ENCODE data around the gene R3HDM4.

R3HDM4 gene

DNA sequence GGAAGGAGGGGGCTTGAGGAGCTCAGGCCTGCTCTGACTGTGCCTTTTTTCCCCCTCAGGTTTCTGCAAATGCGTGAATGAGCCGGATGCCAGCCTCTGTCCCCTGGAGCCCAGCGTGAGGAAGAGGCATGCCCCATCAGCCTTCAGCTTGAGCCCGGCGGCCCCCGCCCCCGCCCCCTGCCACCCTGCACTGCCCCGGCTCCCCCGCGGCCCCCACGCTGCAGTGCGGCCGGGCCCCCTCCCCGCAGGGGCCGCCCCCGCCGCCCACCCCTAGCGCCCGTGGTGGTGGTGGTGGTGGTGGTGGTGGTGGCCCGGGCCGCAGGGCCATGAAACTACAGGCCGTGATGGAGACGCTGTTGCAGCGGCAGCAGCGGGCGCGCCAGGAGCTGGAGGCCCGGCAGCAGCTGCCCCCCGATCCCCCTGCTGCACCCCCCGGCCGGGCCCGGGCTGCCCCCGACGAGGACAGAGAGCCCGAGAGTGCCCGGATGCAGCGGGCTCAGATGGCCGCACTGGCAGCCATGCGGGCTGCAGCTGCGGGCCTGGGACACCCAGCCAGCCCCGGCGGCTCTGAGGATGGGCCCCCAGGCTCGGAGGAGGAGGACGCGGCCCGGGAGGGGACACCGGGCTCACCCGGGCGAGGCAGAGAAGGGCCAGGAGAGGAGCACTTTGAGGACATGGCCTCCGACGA is 16.3 kb upstream of the R3HDM4 start:
- no peak for DNase-seq

DNA sequence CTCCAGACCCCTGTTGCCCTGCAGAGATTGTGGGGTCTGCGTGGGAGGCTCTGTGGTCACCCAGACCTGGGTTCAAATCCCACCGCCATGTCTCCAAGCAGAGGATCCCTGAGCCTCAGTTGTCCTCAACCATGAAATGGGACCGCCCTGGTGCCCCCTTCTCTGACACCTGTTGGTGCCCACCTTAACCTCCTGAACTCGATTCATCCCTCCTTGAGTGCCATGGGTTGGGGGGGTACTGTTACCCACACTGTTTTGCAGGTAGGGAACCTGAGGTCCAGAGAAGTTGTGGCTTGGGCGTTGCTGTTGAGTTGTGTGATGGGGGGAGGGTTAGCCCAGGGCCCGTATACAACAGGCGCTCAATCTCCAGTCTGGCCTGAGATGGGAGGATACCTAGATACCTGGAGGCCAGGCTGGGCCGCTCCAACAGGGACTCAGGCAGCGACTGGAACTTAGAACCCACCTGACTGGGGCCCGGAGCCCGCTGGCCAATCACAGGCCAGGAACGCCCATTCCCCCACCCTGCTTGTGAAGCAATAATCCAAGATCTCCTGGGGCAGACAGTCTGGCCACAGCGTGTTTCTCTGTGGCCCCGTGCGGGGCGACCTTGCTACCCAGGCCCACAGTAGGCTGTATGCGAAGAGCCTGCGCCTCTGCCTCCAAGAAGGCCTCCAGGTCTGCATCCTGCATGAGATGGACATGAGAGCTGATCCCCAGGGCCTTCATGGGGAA is 15.6 kb upstream of the R3HDM4 start:
- no peak for DNase-seq

DNA sequence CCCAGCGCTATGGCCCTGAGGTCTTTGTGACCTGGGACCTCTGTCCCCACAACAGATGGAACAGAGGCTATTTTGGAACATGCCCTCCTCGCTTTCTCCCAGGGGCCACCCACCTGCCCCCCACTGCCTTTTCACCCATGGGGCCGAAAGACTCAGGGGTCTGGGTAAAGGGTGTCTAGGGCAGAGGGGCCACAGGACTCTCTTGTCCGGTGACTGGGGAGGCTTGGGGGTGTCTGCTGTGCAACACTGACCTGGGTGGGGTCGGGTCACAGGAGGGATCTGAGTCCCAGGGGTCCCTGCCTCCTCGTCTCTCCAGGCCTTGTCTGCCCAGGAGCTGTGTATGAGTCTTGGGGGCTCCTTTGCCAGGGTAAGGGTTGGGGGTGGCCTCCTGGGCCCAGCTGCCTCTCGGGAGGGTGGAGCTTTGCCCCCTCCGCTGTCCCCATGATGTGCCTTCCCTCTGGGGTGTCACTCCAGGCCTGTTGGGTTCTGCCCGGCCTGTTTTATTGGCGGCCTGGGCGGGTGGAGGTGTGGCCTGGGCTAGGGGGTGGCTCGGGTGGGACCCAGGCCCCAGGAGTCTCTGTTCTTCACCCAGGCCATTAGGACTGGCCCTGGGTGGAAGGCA is 14.9 kb upstream of the R3HDM4 start:
- DNase-seq, result no peak

DNA sequence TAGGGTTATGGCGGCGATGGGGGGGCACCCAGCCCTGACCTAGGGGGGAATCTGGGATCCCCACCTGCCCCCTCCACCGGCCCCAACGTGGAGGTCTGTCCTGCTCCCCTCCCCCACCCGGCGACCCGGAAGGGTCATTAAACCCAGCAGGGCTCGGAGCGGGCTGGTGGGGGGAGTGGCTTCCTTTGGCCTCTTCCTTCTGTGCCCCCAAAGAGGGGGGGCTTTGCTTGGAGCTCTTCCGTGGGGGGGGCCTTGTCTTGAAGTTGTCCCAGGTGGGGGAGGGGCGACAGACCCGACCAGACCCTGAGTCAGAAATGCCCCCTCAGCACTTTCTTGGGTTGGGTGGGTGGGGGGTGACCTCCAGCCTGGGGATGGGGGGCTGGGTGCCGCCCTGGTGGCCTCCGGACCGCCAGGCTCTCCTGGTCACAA is 14.3 kb upstream of the R3HDM4 start:
- no peak for DNase-seq

DNA sequence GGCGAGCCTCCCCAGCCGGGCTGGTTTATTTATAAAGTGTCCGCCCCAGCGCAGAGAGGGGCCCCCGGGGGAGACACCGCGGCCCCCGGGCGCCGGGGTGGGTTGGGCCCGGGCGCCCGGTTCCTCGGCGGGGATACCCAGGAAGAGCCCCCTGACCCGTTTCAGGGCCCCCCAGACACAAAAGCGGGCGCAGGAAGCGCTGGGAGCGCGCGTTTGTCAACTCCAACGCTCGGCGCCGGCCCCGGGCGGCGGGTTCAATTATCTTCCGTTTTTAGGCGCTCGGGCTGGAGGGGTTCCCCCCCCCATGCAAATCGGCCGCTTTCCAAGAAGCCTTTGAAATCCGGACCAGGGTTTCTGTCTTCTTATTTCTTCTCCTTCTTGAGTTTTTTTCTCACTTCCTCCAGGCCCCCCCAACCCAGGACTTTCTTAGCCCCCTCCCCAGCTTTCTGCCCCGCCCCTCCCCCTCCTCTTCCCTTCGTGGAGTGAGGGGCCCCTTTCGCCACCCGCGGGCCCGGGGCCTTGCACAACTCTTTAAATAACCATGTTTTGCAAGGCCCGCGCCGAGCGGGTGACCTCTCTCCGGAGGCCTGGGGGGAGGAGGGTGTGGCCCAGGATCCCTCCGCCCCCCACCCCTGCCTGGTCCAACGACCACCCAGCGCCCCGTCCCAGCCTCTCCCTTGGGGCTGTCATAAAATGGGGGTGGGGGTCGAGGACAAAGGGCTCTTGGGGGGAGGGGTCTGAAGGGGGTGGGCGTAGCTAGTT is 13.8 kb upstream of the R3HDM4 start:
- peak; percentile 30 for DNase-seq

DNA sequence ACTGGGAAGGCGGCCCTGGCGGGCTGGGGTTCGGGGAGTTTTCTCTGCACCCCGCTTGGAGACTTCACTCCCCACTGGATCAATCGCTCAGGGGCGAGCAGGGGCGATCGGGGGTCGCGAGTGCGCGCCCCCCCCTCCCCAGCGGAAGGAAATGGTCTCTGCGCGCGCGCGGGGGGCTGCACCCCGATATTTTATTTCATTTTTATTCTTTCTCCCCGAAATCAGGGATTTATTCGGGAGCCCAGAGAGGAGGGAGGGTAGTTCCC is 13.2 kb upstream of the R3HDM4 start:
- no peak for DNase-seq

DNA sequence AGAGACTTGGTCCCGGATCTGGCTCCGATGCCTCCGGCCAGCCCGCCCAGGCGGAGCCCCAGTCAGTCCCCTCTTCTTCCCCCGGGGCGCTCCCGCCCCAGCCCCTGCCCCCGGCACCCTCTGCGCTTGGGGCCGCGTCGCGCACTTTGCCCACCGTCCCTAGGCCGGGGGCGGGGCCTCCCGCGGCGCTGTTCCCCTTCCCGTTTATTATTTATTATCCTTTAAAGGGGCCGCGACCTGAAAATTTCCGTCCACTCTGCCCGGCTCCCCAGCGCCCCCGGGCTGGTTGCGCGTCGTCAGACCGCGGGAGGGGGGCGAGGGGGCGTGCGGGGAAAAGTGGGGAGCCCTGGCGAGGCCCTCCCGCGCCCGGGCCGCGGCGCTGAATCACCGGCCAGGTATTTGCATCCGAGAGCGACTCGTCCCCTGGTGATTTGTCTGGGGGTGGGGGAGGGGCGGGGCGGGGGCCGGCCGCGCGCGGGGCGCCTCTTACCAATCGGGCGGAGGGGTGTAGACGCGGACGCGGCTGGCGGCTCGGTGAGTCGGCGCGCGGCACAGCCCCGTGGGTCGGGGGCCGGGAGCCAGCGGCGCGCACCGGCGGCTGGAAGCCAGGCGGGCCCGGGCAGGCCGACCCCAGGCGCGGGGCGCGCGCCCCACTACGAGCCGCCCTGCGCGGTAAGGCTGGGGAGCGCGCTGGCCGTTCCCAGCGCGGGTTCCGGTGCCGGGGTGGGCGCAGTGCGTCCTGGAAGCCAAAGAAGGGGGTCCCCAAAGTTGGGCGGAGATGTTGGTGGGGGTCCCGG is 12.7 kb upstream of the R3HDM4 start, which contains the start of gene ARID3A:
Gene ARID3A, plus strand, starts transcription at position 510 of the 797 bp plus-strand sequence. CDS start 3,494 bp downstream, outside the sequence.
- DNase-seq, result peak; percentile 75

DNA sequence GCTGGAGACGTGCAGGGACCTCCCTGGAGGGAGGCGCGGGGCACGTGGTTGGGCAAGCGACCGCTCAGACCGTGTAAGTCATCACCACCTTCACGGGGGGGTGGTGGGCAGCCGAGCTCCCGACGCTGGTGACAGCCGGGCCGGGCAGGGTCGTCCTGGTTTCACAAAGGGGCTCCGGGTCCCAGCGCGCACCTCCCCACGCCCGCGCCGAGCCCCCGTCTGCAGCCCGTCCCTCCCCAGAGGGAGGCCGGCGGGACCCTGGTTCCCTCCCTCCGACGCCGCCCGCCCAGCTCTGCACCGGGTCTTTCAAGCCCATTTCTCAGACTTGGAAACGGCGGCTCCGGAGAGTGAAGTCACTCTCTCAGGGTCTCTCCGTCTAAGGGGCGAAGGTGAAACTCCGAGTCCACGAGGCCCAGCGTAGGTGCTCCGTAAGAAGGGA is 12.1 kb upstream of the R3HDM4 start:
- no peak for DNase-seq

DNA sequence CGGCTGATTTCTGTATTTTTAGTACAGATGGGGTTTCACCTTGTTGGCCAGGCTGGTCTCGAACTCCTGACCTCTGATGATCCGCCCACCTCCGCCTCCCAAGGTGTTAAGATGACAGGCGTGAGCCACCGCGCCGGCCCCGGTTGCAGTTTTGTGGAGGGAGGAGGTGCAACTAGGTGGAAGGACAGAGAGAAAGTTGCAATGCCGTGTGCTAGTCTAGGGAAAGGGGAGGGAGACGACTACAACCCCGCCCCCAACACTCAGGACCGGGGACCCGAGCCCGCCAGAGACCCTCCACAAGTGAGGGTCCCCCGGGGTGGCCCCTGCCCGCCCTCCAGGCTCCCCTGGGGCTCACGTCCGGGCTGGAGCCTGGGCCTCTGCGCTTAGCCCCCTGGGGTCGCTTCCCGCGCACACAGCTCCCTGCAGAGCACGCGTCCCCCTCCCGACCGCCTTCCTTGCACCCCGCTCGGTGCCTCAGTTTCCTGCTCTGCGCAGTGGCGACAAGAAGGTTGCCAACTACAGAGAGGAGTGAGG is 11.6 kb upstream of the R3HDM4 start:
- no peak for DNase-seq

DNA sequence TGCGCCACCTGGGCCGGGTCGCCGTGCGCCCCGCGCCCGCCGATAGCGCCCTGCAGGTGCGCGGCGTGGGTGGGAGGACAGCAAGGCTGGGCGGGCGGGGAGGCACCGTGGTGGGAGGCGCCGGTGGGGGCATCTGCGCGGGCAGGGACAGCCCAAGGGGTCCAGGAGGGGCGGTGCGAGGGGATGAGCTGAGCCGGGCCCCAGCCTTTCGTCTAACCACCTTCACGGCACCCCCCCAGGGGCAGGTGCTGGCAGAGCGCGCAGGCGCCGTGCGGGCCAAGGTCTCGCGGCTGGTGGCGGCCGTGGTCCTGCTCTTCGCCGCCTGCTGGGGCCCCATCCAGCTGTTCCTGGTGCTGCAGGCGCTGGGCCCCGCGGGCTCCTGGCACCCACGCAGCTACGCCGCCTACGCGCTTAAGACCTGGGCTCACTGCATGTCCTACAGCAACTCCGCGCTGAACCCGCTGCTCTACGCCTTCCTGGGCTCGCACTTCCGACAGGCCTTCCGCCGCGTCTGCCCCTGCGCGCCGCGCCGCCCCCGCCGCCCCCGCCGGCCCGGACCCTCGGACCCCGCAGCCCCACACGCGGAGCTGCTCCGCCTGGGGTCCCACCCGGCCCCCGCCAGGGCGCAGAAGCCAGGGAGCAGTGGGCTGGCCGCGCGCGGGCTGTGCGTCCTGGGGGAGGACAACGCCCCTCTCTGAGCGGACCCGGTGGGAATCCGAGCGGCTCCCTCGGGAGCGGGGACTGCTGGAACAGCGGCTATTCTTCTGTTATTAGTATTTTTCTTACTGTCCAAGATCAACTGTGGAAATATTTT is 7.2 kb upstream of the R3HDM4 start:
- peak; percentile 67 for DNase-seq

DNA sequence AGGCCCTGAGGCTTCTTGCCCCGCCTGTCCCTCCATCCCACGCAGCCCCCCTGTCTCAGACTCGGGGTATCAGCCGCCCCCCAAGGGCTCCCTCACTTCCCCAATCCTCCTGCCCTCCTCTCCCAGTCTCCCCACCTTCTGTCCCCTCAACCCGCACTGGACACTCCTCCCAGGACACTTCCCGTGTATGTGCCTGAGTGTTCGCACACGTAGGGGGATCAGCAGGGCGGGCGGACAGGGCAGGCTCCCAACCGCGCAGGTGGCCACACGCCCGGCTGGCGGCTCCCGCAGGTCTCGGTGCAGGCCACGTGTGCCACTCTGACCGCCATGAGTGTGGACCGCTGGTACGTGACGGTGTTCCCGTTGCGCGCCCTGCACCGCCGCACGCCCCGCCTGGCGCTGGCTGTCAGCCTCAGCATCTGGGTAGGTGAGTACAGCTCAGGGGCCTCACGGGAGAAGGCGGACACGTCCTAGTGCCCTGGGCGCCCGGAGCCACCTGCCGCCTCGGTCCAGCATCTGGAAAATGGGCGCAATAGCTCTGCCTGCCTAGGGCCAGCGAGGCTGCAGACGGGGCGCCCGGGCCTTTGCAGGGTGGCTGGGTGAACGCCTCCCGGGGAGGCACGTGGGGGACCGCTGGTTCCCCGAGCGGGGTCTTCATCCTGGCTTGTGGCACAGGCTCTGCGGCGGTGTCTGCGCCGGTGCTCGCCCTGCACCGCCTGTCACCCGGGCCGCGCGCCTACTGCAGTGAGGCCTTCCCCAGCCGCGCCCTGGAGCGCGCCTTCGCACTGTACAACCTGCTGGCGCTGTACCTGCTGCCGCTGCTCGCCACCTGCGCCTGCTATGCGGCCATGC is 6.4 kb upstream of the R3HDM4 start:
- peak; percentile 46 for DNase-seq

DNA sequence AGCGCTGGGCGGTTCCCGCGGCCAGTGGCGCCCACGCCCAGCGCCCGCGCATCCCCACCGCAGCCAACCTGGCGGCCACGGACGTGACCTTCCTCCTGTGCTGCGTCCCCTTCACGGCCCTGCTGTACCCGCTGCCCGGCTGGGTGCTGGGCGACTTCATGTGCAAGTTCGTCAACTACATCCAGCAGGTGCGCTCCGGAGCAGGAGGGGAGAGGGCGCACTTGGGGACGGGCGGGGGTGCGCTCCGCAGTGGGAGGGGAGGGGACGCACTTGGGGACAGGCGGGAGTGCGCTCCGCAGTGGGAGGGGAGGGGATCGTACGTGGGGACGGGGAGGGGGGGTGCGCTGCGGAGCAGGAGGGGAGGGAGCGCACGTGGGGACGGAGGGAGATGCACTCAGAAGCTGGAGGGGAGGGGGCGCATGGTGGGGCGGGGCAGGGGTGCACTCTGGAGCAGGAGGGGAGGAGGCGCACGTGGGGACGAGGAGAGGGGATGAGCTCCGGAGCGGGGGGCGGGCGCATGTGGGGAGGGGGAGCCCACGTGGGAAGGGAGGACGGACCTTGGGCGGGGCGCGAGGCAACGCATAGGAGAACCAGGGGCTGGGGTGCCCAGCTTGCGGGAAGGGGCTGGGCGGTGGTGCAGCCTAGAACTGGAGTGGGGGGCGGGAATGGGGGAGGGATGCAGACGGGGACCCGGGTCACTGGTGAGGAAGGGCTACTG is 5.6 kb upstream of the R3HDM4 start:
- DNase-seq, result no peak

DNA sequence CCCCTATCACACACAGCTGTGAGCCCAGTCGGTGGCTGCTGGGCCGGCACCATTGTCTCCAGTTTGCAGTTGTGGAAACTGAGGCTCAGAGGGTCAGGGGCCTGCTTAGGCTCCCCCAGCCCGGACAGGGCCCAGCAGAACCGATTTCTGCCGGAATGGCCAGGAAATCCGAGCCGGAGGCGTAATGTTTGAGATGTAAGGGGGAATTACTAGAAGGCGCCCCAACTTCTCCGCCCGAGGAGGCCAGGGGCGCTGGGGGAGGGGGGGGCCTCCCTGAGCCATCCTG is 5.1 kb upstream of the R3HDM4 start:
- no peak for DNase-seq

DNA sequence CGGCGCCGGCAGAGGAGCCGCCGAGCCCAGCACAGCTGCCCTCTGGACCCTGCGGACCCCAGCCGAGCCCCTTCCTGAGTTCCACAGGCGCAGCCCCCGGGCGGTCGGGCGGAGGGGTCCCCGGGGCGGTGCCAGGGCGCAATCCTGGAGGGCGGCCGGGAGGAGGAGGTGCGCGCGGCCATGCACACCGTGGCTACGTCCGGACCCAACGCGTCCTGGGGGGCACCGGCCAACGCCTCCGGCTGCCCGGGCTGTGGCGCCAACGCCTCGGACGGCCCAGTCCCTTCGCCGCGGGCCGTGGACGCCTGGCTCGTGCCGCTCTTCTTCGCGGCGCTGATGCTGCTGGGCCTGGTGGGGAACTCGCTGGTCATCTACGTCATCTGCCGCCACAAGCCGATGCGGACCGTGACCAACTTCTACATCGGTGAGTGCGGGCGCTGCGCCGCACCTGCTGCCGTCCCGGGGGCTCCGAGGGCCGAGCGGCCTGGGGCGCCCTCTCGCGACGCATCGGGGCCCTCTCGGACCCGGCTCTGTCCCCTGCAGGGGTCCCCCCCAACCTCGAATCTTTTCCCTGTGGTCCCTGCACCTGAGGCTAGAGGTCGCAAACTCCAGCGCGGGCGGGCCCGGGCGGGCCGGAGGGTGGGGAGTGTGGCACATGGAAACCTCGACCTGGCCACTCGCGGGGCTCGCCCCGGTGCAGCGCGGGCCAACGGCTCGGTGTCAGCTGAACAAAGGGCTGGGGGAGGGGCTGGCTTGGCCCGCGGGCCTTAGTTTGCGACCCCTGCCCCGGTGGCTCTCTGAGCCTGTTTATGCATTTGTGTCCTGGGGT is 4.5 kb upstream of the R3HDM4 start, which contains the start of gene KISS1R:
Gene KISS1R, plus strand, starts transcription at position 11 of the 829 bp plus-strand sequence. Its CDS starts 170 bp downstream, at position 181.
- DNase-seq, result peak; percentile 58

DNA sequence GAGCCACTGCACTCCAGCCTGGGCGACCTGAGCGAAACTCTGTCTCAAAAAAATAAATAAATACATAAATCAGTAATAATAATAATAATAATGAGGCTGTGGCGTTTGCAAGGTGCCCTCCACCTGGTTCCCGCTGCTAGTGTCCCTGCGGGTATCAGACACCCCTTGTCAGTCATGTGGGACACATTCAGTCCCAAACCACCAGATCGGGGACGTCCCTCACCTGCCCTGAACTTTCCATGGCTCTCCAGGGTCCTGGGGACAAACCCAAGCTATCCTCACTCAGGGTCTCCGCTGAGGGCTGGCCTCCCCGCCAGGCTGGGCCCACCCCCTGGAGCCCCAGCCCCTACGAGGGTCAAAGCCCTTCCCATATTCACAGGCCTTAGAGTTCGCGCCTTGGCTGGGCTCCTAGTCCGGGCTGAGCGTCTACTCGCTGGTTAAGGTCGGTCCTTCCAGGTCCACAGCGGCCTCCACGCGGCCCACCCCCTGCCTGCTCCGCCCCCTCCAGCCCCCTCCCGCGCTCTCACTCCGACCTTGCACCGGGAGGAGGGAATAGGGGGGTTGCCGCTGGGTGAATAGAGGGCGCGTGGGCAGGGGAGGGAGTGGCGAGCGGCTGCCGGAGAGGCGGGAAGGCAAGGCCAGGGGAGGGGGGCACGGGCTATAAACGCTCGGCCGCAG is 3.8 kb upstream of the R3HDM4 start:
- DNase-seq, result no peak

DNA sequence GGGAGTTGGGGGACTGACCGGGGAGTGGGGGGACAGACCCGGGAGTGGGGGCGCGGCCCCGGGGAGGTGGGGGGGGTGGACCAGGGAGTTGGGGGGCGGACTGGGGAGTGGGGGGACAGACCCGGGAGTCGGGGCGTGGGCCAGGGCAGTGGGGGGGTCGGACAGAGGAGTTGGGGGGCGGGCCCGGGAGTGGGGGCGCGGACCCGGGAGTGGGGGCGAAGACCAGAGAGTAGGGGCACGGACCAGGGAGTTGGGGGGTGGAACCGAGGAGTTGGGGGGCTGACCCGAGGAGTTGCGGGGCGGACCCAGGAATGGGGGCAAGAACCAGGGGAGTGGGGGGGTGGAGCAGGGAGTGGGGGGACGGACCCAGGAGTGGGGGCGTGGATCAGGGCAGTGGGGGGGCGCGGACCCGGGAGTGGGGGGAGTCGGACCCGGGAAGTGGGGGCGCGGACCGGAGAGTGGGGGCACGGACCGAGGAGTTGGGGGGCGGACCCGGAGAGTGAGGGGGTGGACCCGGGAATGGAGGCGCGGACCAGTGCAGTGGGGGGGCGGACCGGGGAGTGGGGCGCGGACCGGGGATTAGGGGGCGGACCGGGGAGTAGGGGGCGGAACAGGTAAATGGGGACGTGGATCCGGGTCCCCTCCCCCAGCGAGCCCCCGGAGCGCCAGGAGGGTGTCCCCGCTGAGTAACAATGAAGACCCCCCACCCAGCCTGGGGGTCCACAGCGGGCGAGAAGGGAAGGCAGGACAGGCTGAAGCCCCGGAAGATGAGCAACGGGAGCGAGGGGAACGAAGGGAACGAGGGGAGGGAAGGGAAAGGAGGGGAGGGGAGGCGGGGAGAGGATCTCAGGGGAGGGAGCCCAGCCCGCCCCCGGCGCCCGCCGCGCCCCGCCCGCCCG is 589 bp downstream of the R3HDM4 start:
- peak; percentile 54 for DNase-seq
